Measurements from ENCODE around the gene ATM.

The ATM gene

GRCh38 chr11:108222574-108223347 lies at the start of gene ATM, which contains the start of gene NPAT:
TSS of gene ATM (plus strand) at chr11:108223067. CDS start at chr11:108227625, 4,558 bp downstream.
TSS of gene NPAT (minus strand) at chr11:108222638. CDS start at chr11:108222536, 102 bp downstream.
- DNase-seq = peak; percentile 100

GRCh38 chr11:108177570-108177969 lies 45.3 kb upstream of the ATM start:
- DNase-seq = no peak

- no peak for DNase-seq
Observed at GRCh38 chr11:108193725-108194124, 29.1 kb upstream of the ATM start.

GRCh38 chr11:108196901-108197300 lies 26.0 kb upstream of the ATM start:
- no peak for DNase-seq

GRCh38 chr11:108197351-108197750 lies 25.5 kb upstream of the ATM start:
- DNase-seq = no peak

- DNase-seq = no peak
Observed at GRCh38 chr11:108198833-108199232, 24.0 kb upstream of the ATM start.

- no peak for DNase-seq
Observed at GRCh38 chr11:108199446-108200321, 23.2 kb upstream of the ATM start.

- DNase-seq = no peak
Observed at GRCh38 chr11:108203075-108203474, 19.8 kb upstream of the ATM start.

GRCh38 chr11:108204376-108204775 lies 18.5 kb upstream of the ATM start:
- no peak for DNase-seq

GRCh38 chr11:108204929-108205499 lies 17.9 kb upstream of the ATM start:
- no peak for DNase-seq

- DNase-seq = no peak
Observed at GRCh38 chr11:108206171-108206570, 16.7 kb upstream of the ATM start.

GRCh38 chr11:108206969-108207682 lies 15.7 kb upstream of the ATM start:
- DNase-seq = peak in 1 of 2 experiments; percentile 12

- no peak for DNase-seq
Observed at GRCh38 chr11:108207683-108208060, 15.2 kb upstream of the ATM start.

GRCh38 chr11:108210441-108210840 lies 12.4 kb upstream of the ATM start:
- no peak for DNase-seq

- no peak for DNase-seq
Observed at GRCh38 chr11:108213784-108214183, 9.1 kb upstream of the ATM start.

- no peak for DNase-seq
Observed at GRCh38 chr11:108216988-108217387, 5.9 kb upstream of the ATM start.

GRCh38 chr11:108218455-108218854 lies 4.4 kb upstream of the ATM start:
- DNase-seq = no peak

- DNase-seq = no peak
Observed at GRCh38 chr11:108218912-108219783, 3.7 kb upstream of the ATM start.

GRCh38 chr11:108220721-108221336 lies 2.0 kb upstream of the ATM start:
- peak in 1 of 2 experiments; percentile 35 for DNase-seq

GRCh38 chr11:108221371-108221770 lies 1.5 kb upstream of the ATM start:
- peak in 1 of 2 experiments; percentile 35 for DNase-seq

- DNase-seq = no peak
Observed at GRCh38 chr11:108221911-108222573, 825 bp upstream of the ATM start.

Data from NCI-H526 (cell line).